Measurements from ENCODE around the gene RXRA.

RXRA gene

DNA sequence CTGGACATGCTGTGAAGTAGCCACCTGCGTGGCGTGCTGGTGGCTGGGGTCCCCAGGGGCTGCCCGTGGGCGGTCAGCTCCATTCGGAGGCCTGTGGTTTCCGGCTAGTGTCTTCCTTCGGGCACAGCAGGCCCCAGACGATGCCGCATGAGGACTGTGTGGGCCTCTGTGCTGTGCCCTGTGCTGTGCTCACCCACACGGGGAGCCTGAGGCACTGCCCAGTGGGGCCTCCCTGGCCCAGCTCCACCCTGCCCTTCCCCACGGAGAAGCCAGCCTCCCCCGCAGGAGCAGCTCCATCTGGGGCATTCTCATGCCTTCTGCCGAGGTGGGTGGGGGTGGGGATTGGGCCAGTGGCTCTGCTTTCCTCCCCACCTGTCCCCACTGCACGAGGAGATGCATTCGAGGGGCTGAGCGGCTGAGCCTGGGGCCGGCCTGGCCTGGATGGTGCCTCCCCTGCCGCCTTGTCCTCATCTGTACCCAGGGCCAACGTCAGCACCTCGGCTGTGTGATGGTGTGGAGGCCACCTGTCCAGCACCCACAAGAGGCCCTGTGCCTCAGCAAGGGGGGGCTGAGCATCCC, 24.2 kb downstream of the RXRA start:
- POLR2A ChIA-PET = no interaction called here
- CTCF ChIA-PET = no interaction called here
- TF ChIP-seq ZNF384 (IDR thresholded peaks at IDR 0.05) = no peak
- no peak for DNase-seq (ENCODE audit: extremely low spot score)

DNA sequence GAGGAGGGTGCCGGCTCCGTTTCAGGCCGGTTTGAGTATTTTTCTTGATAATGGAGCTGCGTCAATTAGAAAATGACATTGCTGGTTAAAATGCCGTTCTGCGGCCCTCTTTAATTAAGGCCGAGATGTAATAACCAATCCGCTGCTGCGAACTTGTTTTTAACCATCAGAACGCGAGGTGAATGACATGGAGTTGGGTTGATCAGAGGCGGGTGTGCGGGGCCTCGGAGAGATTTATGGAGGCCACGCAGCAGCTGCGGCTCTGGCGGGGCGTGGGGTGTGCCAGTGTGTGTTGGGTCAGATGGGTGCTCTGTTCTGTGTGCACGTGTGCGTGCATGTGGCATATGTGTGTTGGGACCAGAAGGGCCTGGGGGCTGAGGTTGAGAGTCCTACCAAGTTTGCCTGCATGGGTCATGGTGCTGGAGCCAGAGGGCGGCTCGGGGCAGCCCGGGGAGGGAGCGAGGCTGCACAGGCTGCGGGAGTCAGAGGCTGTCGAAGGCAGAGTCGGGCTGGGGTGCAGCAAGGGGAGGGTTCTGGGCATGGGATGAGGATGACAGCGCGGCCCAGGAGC, 25.4 kb downstream of the RXRA start:
- TF ChIP-seq CTBP1 (IDR thresholded peaks at IDR 0.05; ENCODE audit: borderline replicate concordance) (no peak), FOXK2 (IDR thresholded peaks at IDR 0.05) (no peak), L3MBTL2 (conservative IDR thresholded peaks at IDR 0.05) (no peak), NFRKB (IDR thresholded peaks at IDR 0.05) (no peak), HDGF (IDR thresholded peaks at IDR 0.05; ENCODE audit: borderline replicate concordance) (no peak)
- TF ChIP-seq, protein P1, sequence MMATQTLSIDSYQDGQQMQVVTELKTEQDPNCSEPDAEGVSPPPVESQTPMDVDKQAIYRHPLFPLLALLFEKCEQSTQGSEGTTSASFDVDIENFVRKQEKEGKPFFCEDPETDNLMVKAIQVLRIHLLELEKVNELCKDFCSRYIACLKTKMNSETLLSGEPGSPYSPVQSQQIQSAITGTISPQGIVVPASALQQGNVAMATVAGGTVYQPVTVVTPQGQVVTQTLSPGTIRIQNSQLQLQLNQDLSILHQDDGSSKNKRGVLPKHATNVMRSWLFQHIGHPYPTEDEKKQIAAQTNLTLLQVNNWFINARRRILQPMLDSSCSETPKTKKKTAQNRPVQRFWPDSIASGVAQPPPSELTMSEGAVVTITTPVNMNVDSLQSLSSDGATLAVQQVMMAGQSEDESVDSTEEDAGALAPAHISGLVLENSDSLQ (IDR thresholded peaks at IDR 0.05) = no peak
- CTCF ChIA-PET = no interaction called here
- DNase-seq (ENCODE audit: extremely low spot score) = no peak
- POLR2A ChIA-PET = no interaction called here

DNA sequence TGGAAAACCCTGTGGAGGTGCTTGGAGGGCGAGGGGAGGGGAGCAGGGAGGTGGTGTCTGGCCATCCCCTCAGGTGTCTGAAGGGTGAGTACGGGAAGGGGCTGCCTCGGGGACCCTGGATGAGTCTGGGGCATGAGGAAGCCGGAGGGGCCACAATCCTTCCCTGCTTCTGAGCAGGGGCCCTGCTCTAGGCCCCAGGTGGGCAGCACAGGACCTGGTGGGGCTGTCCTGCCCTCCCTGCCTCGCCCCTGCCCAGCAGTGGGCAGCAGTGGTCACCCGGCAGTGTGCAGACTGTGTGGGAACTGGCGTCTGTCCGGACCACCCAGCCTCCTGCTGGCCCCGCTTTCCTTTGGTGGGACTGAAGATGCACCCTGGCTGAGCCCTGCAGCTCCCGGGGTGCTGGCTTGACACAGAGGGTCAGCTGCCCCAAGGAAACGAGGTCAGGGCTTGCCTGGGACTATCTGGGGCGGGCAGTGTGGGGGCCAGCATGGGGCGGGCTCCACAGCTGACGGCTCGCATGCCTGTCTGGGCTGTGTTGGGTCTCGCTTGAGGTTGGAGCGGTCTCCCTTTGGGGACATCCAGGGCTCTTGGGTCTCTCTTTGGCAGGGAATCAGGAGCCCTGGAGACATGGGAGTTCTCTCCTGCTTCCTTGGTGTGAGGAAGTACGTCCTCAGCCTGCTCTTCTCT, 26.1 kb downstream of the RXRA start:
- CTCF ChIA-PET = no interaction called here
- no peak for TF ChIP-seq NFRKB (IDR thresholded peaks at IDR 0.05)
- TF ChIP-seq, protein P1 (IDR thresholded peaks at IDR 0.05) = no peak
- no peak for TF ChIP-seq CTBP1 (IDR thresholded peaks at IDR 0.05; ENCODE audit: borderline replicate concordance)
- TF ChIP-seq ARNT (IDR thresholded peaks at IDR 0.05) = no peak
- no peak for DNase-seq (ENCODE audit: extremely low spot score)
- POLR2A ChIA-PET = no interaction called here

DNA sequence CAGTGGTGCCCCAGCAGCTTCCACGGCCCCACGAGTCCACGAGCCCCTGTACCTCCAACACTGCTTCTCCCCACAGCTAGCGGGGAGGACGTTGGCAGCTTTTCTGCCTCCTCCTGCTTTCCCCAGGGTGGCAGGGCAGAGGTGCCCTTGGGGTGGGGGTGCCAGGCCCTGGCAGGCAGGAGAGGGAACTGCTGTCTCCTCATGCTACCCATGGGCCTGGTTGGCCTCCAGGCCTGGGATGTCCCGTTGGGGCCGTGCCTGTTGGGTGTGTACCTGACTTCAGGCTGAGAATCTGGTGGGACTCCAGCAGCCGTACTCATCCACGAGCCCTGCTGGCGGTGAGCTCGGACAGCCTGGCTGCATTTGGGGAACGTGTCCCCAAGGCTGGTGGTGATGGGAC, 27.3 kb downstream of the RXRA start:
- DNase-seq (ENCODE audit: extremely low spot score) = no peak
- CTCF ChIA-PET = no interaction called here
- TF ChIP-seq ARNT (IDR thresholded peaks at IDR 0.05) = no peak
- no peak for TF ChIP-seq TARDBP (IDR thresholded peaks at IDR 0.05)
- TF ChIP-seq NFRKB (IDR thresholded peaks at IDR 0.05) = no peak
- POLR2A ChIA-PET = no interaction called here

DNA sequence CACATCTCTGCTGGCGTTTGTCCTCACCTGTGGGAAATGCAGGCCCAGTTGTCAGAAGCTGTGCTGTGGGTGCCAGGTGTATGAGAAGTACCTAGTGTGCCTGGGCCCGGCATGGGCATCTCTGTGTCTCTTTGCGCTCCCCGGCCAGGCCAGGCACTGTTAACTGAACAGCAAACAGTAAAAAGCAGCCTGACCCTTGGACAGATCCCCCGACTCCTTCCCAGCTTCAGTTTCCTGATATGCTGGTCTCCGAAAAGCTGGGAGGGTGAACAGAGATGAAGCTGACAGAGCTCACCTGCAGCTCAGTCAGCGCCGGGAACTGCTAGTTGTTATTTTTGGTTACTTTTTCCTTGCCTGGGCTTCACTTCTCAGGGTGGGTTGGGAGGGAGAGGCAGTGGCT, 28.9 kb downstream of the RXRA start:
- TF ChIP-seq ZNF384 (IDR thresholded peaks at IDR 0.05) (no peak), CTBP1 (IDR thresholded peaks at IDR 0.05; ENCODE audit: borderline replicate concordance) (no peak), L3MBTL2 (conservative IDR thresholded peaks at IDR 0.05) (no peak), HDGF (IDR thresholded peaks at IDR 0.05; ENCODE audit: borderline replicate concordance) (no peak), BHLHE40 (IDR thresholded peaks at IDR 0.05; ENCODE audit: borderline replicate concordance) (no peak), LEF1 (IDR thresholded peaks at IDR 0.05; ENCODE audit: borderline replicate concordance) (no peak), SP1 (IDR thresholded peaks at IDR 0.05) (no peak), ARNT (IDR thresholded peaks at IDR 0.05) (no peak), FOXM1 (IDR thresholded peaks at IDR 0.05; ENCODE audit: borderline replicate concordance) (no peak), NFRKB (IDR thresholded peaks at IDR 0.05) (no peak), TARDBP (IDR thresholded peaks at IDR 0.05) (no peak), FOXK2 (IDR thresholded peaks at IDR 0.05) (no peak), FOXA1 (IDR thresholded peaks at IDR 0.05) (no peak), SUZ12 (IDR thresholded peaks at IDR 0.05) (no peak)
- TF ChIP-seq, protein P1 (IDR thresholded peaks at IDR 0.05) = no peak
- DNase-seq (ENCODE audit: extremely low spot score) = no peak
- POLR2A ChIA-PET = no interaction called here
- CTCF ChIA-PET = no interaction called here

DNA sequence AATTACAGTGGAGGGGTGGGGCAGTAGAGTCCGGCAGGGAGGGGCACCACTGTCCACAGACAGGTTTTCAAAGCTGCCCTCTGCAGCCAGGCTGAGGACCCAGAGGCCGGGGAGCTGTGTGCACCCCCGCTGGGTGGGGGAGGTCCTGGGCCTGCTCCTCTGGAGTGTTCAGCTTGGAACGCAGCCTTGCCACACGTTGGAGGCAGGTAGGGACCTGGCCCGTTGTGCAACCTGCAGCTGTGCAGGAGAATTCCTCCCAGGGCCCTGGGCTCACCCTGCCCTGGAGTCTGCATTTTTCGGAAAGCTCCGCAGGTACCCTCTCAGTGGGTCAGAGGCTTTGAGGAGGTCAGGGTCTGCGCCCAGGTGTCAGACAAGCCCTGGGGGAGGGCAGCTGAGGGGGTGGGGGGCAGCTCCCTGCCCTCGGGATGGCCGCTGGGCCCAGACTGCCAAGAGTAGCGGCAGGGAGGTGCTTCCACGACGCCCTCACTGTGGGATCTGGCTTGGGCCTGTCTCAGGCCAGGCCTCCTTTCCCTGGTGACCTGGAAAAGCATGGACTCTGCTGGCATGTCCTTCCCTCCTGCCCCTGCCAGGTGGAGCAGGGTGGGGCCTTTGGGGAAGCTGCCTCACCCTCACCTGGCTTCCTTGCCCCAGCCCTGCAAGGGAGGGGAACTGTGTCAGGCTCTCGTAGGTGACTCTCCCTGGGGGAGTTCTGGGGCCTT, 29.5 kb downstream of the RXRA start:
- DNase-seq (ENCODE audit: extremely low spot score) = no peak
- no peak for TF ChIP-seq BHLHE40 (IDR thresholded peaks at IDR 0.05; ENCODE audit: borderline replicate concordance)
- TF ChIP-seq ELF4 (IDR thresholded peaks at IDR 0.05) = no peak
- no peak for TF ChIP-seq FOXA1 (IDR thresholded peaks at IDR 0.05)
- no peak for TF ChIP-seq TARDBP (IDR thresholded peaks at IDR 0.05)
- TF ChIP-seq FOXK2 (IDR thresholded peaks at IDR 0.05) = no peak
- TF ChIP-seq ZNF384 (IDR thresholded peaks at IDR 0.05) = no peak
- TF ChIP-seq HDGF (IDR thresholded peaks at IDR 0.05; ENCODE audit: borderline replicate concordance) = no peak
- no peak for TF ChIP-seq NFRKB (IDR thresholded peaks at IDR 0.05)
- no peak for TF ChIP-seq SP1 (IDR thresholded peaks at IDR 0.05)
- no peak for TF ChIP-seq L3MBTL2 (conservative IDR thresholded peaks at IDR 0.05)
- no peak for TF ChIP-seq LEF1 (IDR thresholded peaks at IDR 0.05; ENCODE audit: borderline replicate concordance)
- ChIA-PET POLR2A (no interaction called here), CTCF (interaction anchor here (0.6 kb wide), 1 partner anchor 12 kb away, joined by 3 read pairs; no protein-coding TSS in a partner anchor)
